T-helper 9 cell (primary cell): ENCODE measurements around the gene SBNO2.
A peak's percentile ranks its signal among the peaks of the same experiment; 100 is the strongest.

Experiments used
- DNase-seq: peaks from one replicate; pipeline ENCODE4 v3.0.0-alpha.2; 2020

Gene SBNO2

DNA sequence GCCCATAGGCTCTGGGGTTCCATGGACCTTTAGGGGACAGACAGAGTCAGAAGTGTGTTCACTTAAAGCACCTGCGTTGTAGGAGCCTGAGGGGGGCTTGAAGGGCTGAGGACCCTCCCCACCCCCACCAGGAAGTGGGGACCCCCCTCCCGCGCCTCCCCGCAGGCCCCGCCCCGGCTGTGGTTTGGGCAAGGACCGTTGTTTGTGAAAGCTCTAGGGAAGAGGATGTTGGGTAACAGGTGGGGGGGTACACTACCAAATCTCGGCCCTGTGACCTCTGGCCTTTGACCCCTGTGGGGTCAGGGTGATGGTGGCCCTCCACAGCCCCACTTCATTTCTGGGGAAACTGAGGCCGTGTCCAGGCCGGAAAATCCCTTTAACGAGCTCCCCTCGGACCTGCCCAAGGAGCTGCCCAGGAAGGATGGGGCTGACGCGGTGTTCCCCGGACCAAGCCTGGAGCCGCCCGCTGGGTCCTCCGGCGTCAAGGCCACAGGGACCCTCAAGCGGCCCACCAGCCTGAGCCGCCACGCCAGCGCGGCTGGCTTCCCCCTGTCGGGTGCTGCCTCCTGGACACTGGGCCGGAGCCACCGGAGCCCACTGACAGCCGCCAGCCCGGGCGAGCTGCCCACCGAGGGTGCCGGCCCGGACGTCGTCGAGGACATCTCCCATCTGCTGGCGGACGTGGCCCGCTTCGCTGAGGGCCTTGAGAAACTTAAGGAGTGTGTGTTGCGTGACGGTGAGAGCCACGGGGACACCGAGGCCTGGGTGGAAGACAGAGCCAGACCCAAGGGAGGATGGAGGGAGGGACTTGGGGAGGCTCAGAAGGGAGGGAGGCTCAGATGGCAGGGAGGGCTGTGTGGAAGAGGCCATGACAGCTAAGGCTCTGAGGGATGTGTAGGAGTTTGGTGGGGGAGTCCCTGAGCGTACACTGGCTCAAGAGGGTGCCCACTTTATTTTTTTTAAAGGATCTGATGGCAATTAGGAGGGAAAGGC is 105.8 kb downstream of the SBNO2 start:
- DNase-seq: peak; percentile 56

- peak; percentile 73 for DNase-seq
Measured at GRCh38 chr19:1067341-1067957, 106.6 kb downstream of the SBNO2 start.

- DNase-seq: peak; percentile 77
Measured at GRCh38 chr19:1066748-1067340, 107.2 kb downstream of the SBNO2 start, which contains the start of gene ARHGAP45. Gene ARHGAP45, plus strand, starts transcription at chr19:1067167. Its CDS starts 239 bp downstream, at chr19:1067406.

- DNase-seq: no peak
Measured at GRCh38 chr19:1066251-1066747, 107.8 kb downstream of the SBNO2 start.

DNA sequence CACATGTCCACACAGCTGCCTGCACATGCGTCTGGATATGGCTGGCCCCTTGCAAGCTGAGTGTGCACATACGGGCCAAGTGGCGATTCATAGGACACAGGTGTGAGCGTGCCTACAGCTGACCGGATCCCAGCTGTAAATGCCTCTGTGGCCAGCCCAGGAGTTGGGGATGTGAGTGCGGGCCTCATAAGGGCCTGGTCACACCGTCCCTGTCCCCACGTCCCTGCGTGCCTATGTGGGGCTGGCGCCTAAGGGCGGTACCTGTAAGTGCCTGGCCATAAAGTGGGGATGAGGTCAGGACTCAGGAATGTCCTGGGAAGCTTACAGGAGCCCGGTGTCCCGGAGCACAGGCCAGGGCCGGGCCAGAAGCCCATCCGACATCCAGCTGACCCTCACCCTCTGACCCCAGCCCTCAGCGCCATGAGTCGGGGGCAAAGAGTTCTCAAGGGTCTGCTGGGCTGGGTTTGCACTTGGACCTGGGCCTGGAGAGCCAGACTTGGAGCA is 108.4 kb downstream of the SBNO2 start:
- DNase-seq: no peak

- peak; percentile 58 for DNase-seq
Measured at GRCh38 chr19:1064661-1065605, 109.1 kb downstream of the SBNO2 start.

DNA sequence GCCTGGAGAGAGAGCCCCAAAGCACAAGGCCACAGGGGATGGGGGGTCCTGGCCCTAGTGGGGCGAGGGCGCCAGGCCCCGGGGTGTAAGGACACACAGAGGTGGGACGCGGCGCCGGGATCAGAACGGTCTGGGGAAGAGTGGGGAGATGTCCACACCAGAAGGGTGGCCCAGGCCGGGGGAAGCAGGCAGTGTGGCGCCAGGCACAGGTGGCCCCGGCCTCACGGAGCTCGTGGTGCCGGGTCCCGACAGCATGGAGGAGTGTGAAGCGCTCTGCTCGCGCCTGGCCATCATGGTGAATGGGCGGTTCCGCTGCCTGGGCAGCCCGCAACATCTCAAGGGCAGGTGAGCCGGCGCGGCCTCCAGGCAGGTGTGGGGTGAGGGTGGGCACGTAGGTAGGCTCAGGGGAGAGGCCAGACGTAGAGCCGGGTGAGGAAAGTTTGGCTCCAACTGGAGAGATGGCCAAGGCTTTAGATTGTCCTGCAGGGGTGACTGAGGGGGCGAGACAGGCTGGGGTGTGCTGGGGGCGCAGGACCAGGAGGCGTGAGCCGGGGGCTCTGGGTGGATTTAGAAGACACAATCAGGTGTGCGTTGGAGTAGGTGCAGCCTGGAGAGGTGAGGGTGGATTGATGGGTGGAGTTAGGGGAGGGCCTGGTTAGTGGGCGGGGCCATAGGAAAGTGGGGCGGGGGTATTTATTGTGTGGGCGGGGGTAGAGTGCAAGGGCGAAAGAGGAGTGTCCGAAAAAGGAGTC is 110.0 kb downstream of the SBNO2 start:
- DNase-seq: no peak

- DNase-seq: peak; percentile 60
Measured at GRCh38 chr19:1063030-1063908, 110.8 kb downstream of the SBNO2 start.

DNA sequence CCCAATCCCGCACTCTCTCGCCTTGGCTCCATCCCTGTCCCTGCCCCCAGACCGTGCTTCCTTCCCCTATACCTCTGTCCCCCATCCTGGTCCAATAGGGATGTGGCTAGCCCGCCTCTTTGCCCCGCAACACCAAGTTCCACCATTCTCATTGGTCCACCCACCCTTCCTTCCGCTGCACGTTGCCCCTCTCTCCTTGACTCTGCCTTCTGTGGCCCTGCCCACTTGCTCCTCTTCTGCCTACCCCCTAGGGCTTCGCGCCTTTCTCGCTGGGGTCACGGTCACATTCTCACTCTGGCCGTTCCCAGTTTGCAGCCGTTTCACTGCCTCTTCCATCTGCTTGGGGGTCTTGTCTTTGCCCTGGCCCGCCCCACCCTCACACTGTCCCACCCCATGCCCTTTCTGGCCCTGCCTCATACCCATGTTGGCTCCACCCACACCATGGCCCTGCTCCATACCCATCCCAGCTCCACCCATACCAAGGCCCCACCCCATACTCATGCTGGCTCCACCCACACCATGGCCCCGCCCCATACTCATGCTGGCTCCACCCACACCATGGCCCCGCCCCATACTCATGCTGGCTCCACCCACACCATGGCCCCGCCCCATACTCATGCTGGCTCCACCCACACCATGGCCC is 111.6 kb downstream of the SBNO2 start:
- DNase-seq: no peak

- DNase-seq: no peak
Measured at GRCh38 chr19:1061987-1062386, 112.1 kb downstream of the SBNO2 start.

GRCh38 chr19:1060689-1061088 is 113.4 kb downstream of the SBNO2 start:
- no peak for DNase-seq

DNA sequence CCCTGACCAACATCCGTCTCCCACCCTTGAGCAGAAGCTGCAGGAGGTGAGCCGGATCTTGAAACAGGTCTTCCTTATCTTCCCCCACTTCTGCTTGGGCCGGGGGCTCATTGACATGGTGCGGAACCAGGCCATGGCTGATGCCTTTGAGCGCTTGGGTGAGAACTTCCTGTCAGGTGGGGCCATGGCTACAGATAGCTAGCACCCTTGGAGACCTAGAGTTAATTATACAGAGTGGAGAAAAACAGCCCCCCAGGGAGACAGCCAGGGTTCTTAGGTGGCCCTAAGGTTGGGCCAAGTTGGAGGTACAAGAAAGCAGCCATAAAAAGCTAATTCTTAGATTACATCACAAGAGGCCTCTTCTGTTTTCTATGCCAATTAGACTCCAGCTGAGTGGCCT is 116.0 kb downstream of the SBNO2 start:
- no peak for DNase-seq
